ENCODE data around the gene ZBTB43.

ZBTB43 gene

DNA sequence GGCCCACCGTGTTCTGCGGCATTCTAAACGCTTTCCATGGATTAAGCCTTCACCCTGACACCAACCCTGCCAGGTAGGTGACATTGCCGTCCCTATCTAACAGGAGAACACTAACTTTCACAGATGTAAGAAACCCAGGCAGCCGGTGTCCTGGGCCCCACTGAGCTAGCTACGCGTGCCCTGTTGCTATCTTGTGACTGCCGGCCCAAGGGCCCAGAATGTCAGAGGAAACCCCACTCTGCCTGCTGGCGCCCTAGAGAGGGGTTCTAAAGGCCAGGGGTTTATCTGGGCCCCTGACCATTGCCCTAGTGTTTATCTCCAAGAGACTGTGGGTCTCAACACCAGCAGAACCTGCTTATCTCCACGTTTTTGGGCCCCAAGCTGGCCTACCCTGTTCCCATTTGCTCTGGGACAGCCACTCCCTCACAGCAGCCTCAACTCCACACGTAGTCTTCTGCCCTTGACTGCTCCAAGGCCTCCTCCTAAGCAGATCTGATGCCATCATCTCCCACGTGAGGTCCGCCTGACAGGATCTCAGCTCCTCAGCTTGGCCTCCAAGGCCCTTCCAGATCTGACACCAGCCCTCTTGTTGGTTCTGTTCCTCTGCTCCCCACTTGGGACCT lies 37.5 kb downstream of the ZBTB43 start:
- TF ChIP-seq EGR1 (IDR thresholded peaks at IDR 0.05) (no peak), EP300 (IDR thresholded peaks at IDR 0.05; ENCODE audit: borderline replicate concordance) (no peak), TCF12 (IDR thresholded peaks at IDR 0.05; ENCODE audit: low read depth) (no peak), CREB1 (IDR thresholded peaks at IDR 0.05; ENCODE audit: low read depth) (no peak), RAD21 (IDR thresholded peaks at IDR 0.05; ENCODE audit: low read depth) (no peak), ZBTB7A (IDR thresholded peaks at IDR 0.05; ENCODE audit: low read depth) (no peak), CEBPB (IDR thresholded peaks at IDR 0.05) (no peak), NFIC (IDR thresholded peaks at IDR 0.05) (no peak)
- TF ChIP-seq, protein P1, sequence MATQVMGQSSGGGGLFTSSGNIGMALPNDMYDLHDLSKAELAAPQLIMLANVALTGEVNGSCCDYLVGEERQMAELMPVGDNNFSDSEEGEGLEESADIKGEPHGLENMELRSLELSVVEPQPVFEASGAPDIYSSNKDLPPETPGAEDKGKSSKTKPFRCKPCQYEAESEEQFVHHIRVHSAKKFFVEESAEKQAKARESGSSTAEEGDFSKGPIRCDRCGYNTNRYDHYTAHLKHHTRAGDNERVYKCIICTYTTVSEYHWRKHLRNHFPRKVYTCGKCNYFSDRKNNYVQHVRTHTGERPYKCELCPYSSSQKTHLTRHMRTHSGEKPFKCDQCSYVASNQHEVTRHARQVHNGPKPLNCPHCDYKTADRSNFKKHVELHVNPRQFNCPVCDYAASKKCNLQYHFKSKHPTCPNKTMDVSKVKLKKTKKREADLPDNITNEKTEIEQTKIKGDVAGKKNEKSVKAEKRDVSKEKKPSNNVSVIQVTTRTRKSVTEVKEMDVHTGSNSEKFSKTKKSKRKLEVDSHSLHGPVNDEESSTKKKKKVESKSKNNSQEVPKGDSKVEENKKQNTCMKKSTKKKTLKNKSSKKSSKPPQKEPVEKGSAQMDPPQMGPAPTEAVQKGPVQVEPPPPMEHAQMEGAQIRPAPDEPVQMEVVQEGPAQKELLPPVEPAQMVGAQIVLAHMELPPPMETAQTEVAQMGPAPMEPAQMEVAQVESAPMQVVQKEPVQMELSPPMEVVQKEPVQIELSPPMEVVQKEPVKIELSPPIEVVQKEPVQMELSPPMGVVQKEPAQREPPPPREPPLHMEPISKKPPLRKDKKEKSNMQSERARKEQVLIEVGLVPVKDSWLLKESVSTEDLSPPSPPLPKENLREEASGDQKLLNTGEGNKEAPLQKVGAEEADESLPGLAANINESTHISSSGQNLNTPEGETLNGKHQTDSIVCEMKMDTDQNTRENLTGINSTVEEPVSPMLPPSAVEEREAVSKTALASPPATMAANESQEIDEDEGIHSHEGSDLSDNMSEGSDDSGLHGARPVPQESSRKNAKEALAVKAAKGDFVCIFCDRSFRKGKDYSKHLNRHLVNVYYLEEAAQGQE (IDR thresholded peaks at IDR 0.05; ENCODE audit: low read depth), result no peak

DNA sequence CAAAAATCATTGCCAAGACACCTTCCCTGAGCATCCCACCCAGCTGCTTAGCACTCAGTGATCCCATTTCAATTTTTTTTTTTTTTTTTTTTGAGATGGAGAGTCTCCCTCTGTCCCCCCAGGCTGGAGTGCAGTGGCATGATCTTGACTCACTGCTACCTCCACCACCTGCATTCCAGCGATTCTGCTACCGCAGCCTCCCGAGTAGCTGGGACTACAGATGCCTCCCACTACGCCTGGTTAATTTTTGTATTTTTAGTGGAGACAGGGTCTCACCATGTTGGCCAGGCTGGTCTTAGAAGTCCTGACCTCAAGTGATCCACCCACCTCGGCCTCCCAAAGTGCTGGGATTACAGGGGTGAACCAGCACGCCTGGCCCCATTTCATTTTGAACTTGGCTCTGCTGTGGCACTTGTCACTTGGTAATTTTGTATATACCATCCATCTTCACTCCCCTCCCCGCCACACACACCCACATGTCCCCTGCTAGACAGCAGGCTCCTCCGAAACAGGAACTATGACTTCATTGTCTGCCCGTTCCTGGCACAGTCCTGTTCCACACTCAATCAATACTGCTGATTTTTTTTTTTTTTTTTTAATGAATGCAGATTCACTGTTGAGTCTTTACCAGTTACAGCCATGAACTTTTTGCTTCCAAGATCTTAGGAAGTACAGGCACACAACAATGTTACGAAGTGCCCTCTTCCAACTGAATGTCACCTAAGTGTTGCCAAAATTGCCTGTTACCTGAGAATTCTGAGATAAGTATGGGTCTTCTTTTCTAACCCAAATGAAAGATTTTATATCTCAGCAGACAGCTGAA lies 38.3 kb downstream of the ZBTB43 start:
- no peak for TF ChIP-seq NFIC (IDR thresholded peaks at IDR 0.05)

GRCh38 chr9:126844085-126844484 lies 39.2 kb downstream of the ZBTB43 start:
- TF ChIP-seq YY1 (IDR thresholded peaks at IDR 0.05; ENCODE audit: low read depth) (no peak), RAD21 (IDR thresholded peaks at IDR 0.05; ENCODE audit: low read depth) (no peak), ZBTB7A (IDR thresholded peaks at IDR 0.05; ENCODE audit: low read depth) (no peak), EP300 (IDR thresholded peaks at IDR 0.05; ENCODE audit: borderline replicate concordance) (no peak), TCF12 (IDR thresholded peaks at IDR 0.05; ENCODE audit: low read depth) (no peak), FOXM1 (IDR thresholded peaks at IDR 0.05; ENCODE audit: borderline replicate concordance, low read depth) (no peak)
- TF ChIP-seq, protein P2, sequence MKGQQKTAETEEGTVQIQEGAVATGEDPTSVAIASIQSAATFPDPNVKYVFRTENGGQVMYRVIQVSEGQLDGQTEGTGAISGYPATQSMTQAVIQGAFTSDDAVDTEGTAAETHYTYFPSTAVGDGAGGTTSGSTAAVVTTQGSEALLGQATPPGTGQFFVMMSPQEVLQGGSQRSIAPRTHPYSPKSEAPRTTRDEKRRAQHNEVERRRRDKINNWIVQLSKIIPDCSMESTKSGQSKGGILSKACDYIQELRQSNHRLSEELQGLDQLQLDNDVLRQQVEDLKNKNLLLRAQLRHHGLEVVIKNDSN (IDR thresholded peaks at IDR 0.05), result no peak
- TF ChIP-seq, protein P3, sequence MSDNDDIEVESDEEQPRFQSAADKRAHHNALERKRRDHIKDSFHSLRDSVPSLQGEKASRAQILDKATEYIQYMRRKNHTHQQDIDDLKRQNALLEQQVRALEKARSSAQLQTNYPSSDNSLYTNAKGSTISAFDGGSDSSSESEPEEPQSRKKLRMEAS (IDR thresholded peaks at IDR 0.05), result no peak

DNA sequence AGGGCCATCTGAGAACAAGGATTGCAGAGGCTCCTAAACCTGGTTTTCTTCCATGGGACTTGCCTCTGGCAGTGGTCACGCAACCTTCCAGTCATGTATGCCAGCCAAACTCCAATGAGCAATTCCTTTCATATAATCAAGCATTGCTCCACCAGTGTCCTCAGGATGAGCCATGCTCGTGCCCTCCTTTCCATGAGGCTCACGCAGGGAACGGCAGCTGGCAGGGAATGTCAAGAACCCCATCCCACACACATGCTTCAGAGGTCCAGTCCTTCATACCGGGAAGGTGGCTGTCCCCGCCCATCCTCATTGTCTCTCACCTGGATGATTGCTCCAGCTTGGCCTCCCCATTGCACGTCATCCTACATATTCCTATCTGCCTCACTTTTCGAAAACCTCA lies 42.2 kb downstream of the ZBTB43 start:
- no peak for TF ChIP-seq EP300 (IDR thresholded peaks at IDR 0.05; ENCODE audit: borderline replicate concordance)
- no peak for TF ChIP-seq ZBTB7A (IDR thresholded peaks at IDR 0.05; ENCODE audit: low read depth)
- TF ChIP-seq TCF12 (IDR thresholded peaks at IDR 0.05; ENCODE audit: low read depth), result no peak
- TF ChIP-seq, protein P1 (IDR thresholded peaks at IDR 0.05; ENCODE audit: low read depth), result no peak
- TF ChIP-seq CREB1 (IDR thresholded peaks at IDR 0.05; ENCODE audit: low read depth), result no peak
- TF ChIP-seq, protein P3 (IDR thresholded peaks at IDR 0.05), result no peak
- no peak for TF ChIP-seq RAD21 (IDR thresholded peaks at IDR 0.05; ENCODE audit: low read depth)
- TF ChIP-seq, protein P2 (IDR thresholded peaks at IDR 0.05), result no peak
- no peak for TF ChIP-seq TAF1 (IDR thresholded peaks at IDR 0.05; ENCODE audit: low read depth)
- TF ChIP-seq EGR1 (IDR thresholded peaks at IDR 0.05), result no peak
- no peak for TF ChIP-seq CEBPB (IDR thresholded peaks at IDR 0.05)
- TF ChIP-seq FOXM1 (IDR thresholded peaks at IDR 0.05; ENCODE audit: borderline replicate concordance, low read depth), result no peak
- no peak for TF ChIP-seq NFIC (IDR thresholded peaks at IDR 0.05)
- TF ChIP-seq TEAD4 (IDR thresholded peaks at IDR 0.05), result no peak

DNA sequence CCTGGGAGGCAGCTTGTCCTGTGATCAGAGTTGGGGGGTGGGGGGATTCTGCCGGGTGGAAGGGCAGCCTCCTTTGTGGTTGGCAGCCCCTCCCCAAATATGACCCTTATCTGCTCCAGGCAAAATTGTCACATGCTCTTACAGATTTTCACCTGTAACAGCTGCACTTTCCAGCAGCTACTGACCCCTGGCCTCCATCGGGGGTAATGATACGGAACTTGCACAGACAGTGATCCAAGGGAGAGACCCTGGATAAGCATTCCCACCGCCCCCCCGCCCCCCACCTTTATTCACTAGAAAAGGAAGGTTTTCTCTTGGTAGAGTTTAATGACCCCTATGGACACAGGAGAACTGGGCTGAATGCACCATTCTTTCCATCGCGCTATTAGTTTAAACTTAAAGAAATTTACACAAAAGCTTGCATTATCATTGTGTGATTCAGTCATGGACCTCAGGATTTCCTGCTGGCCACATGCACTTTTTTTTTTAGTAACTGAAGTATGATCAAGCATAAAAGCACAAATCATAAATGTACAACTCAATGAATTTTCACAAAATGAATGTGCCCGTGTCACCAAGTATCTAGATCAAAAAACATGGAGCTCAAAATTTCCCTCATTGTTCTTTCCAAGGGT lies 44.9 kb downstream of the ZBTB43 start:
- TF ChIP-seq TAF1 (IDR thresholded peaks at IDR 0.05; ENCODE audit: low read depth), result no peak
- TF ChIP-seq, protein P3 (IDR thresholded peaks at IDR 0.05), result no peak
- TF ChIP-seq, protein P2 (IDR thresholded peaks at IDR 0.05), result no peak
- no peak for TF ChIP-seq TCF12 (IDR thresholded peaks at IDR 0.05; ENCODE audit: low read depth)
- TF ChIP-seq CREB1 (IDR thresholded peaks at IDR 0.05; ENCODE audit: low read depth), result no peak
- no peak for TF ChIP-seq NFIC (IDR thresholded peaks at IDR 0.05)
- no peak for TF ChIP-seq RAD21 (IDR thresholded peaks at IDR 0.05; ENCODE audit: low read depth)
- no peak for TF ChIP-seq FOXM1 (IDR thresholded peaks at IDR 0.05; ENCODE audit: borderline replicate concordance, low read depth)
- TF ChIP-seq CEBPB (IDR thresholded peaks at IDR 0.05), result no peak
- no peak for TF ChIP-seq EGR1 (IDR thresholded peaks at IDR 0.05)
- TF ChIP-seq YY1 (IDR thresholded peaks at IDR 0.05; ENCODE audit: low read depth), result no peak
- TF ChIP-seq, protein P1 (IDR thresholded peaks at IDR 0.05; ENCODE audit: low read depth), result no peak
- TF ChIP-seq TEAD4 (IDR thresholded peaks at IDR 0.05), result no peak
- no peak for TF ChIP-seq ZBTB7A (IDR thresholded peaks at IDR 0.05; ENCODE audit: low read depth)
- TF ChIP-seq EP300 (IDR thresholded peaks at IDR 0.05; ENCODE audit: borderline replicate concordance), result no peak
